Breast epithelium (tissue), 3 donors: ENCODE results near the gene C3orf85.

ENCODE experiments used
- POLR2AphosphoS5 ChIP-seq, 3 donors: sonication (generic); formaldehyde crosslinking; IDR thresholded peaks; one replicate each; pipeline ENCODE4 v1.6.1; 2017; ENCODE audit warnings: antibody characterized with exemption in 3 of 3
- TF ChIP-seq, protein P1 (sequence below), 3 donors: fragments of 450-650 bp; IDR thresholded peaks; one replicate each; pipeline ENCODE4 v1.5.1; 2016 to 2017; ENCODE audit warnings: antibody characterized with exemption in 3 of 3, mild to moderate bottlenecking in 3 of 3, moderate library complexity in 3 of 3

DNA sequence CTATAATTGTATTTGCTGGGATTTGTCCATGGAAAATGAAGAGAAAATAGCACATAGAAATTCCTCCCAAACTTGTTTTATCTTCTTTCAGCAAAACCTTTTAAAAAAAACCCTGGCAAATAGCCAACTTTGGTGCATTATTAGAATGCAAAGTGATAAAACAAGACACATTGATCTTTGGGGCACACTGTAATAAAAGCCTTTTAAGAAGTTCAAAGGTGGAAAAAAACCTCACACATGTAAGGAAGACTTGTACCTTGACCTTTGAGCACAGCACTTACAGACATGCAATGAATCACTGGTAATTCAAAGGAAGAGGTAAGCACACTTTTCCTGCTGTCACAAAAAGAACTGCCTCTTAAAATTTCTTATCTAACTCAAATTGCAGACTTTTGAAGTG lies 10.6 kb upstream of the C3orf85 start:
- TF ChIP-seq, protein P1, sequence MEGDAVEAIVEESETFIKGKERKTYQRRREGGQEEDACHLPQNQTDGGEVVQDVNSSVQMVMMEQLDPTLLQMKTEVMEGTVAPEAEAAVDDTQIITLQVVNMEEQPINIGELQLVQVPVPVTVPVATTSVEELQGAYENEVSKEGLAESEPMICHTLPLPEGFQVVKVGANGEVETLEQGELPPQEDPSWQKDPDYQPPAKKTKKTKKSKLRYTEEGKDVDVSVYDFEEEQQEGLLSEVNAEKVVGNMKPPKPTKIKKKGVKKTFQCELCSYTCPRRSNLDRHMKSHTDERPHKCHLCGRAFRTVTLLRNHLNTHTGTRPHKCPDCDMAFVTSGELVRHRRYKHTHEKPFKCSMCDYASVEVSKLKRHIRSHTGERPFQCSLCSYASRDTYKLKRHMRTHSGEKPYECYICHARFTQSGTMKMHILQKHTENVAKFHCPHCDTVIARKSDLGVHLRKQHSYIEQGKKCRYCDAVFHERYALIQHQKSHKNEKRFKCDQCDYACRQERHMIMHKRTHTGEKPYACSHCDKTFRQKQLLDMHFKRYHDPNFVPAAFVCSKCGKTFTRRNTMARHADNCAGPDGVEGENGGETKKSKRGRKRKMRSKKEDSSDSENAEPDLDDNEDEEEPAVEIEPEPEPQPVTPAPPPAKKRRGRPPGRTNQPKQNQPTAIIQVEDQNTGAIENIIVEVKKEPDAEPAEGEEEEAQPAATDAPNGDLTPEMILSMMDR (IDR thresholded peaks at IDR 0.05), result no peak
- no peak for TF ChIP-seq POLR2AphosphoS5 (IDR thresholded peaks at IDR 0.05)
